Uterus (tissue), 4 donors: ENCODE data around the gene FAM120B. TPM values are rescaled to one million over a fixed set of nuclear protein-coding genes. Genes with fewer than 3 reads are reported as not detected.
"Not testable (repeated sequence)": the region's sequence is repeated elsewhere in the genome, so short reads cannot be mapped to it uniquely, and the experiment has no call there.

Source experiments
- DNase-seq, 2 donors: peaks; one replicate each; pipeline ENCODE4 v3.0.0-alpha.2; 2019 to 2020
- H3K27ac ChIP-seq, 2 donors: fragments of 200-600 bp; sonication (generic); 1 replicate in 1 of 2; 2 replicates in 1 of 2; pipeline ENCODE4 v1.5.1; 2016 to 2018
- H3K27me3 ChIP-seq, 2 donors: fragments of 200-600 bp; sonication (generic); one replicate each; pipeline ENCODE4 v1.5.1; 2018 to 2019; ENCODE audit warnings: control low read depth in 1 of 2
- H3K36me3 ChIP-seq, 2 donors: fragments of 200-600 bp; sonication (generic); one replicate each; pipeline ENCODE4 v1.5.1; 2019; ENCODE audit warnings: control low read depth in 1 of 2
- H3K4me1 ChIP-seq, 2 donors: fragments of 200-600 bp; sonication (generic); one replicate each; pipeline ENCODE4 v1.5.1; 2018 to 2019; ENCODE audit warnings: control low read depth in 1 of 2
- H3K4me3 ChIP-seq, 2 donors: fragments of 200-600 bp; sonication (generic); 1 replicate in 1 of 2; 2 replicates in 1 of 2; pipeline ENCODE4 v1.5.1; 2018 to 2019; ENCODE audit warnings: mild to moderate bottlenecking in 1 of 2
- H3K9me3 ChIP-seq, 2 donors: fragments of 200-600 bp; sonication (generic); one replicate each; pipeline ENCODE4 v1.5.1; 2019; ENCODE audit warnings: control low read depth in 1 of 2
- POLR2A ChIP-seq, 2 donors: fragments of 450-650 bp; IDR thresholded peaks; one replicate each; pipeline ENCODE4 v1.6.1; 2016; ENCODE audit warnings: antibody characterized with exemption in 2 of 2, mild to moderate bottlenecking in 1 of 2, moderate library complexity in 1 of 2
- intact Hi-C: fragments of 100-400 bp; cut with DNase I; formaldehyde crosslinking; loops from one replicate; pipeline ENCODE4 v1.15.1; 2023; ENCODE audit warnings: low total_unique reads
- total RNA-seq, 4 donors: library from RNA; depleted of rRNA in 3 of 4; stranded (reverse); fragments of >200 nt in 3 of 4; gene quantifications; one replicate each; pipeline versions ENCODE4 v1.1.0 to v1.2.4, GENCODE V29; 2014 to 2023
- TF ChIP-seq, protein P1 (sequence below), 4 experiments: fragments of 200-600 bp in 2 of 4; fragments of 450-650 bp in 2 of 4; sonication (generic) in 2 of 4; IDR thresholded peaks; one replicate each; pipeline ENCODE4 v1.5.1; 2016 to 2019; ENCODE audit warnings: antibody characterized with exemption in 4 of 4, mild to moderate bottlenecking in 2 of 4, moderate library complexity in 1 of 4
- donor health status: DM: yes; HTN: yes; CAD: no.

FAM120B gene
- total RNA-seq, 4 donors from 2014 or later, result 12.1 to 50.9 (median 35.2) TPM

DNA sequence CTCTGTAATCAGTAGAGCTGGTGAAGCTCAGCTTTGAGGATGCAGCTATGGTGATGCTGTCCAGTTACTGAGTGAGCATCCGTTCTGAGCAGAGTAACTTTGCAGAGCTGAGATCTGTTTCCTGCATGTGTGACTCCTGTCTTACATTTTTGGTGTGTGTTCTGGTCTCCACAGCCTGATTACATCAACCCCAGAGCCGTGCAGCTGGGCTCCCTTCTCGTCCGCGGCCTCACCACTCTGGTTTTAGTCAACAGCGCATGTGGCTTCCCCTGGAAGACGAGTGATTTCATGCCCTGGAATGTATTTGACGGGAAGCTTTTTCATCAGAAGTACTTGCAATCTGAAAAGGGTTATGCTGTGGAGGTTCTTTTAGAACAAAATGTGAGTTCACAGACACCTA, 81.6 kb downstream of the FAM120B start:
- no peak overlapping the region for H3K27ac ChIP-seq
- H3K36me3 ChIP-seq, result no peaks in the 10 kb centered on the region
- no peaks in the 10 kb centered on the region for H3K27me3 ChIP-seq
- intact Hi-C loops, result no loop called here
- DNase-seq, result no peak
- no peaks in the 10 kb centered on the region for H3K9me3 ChIP-seq
- no peaks in the 10 kb centered on the region for H3K4me1 ChIP-seq
- no peak overlapping the region for H3K4me3 ChIP-seq
- TF ChIP-seq, protein P1, sequence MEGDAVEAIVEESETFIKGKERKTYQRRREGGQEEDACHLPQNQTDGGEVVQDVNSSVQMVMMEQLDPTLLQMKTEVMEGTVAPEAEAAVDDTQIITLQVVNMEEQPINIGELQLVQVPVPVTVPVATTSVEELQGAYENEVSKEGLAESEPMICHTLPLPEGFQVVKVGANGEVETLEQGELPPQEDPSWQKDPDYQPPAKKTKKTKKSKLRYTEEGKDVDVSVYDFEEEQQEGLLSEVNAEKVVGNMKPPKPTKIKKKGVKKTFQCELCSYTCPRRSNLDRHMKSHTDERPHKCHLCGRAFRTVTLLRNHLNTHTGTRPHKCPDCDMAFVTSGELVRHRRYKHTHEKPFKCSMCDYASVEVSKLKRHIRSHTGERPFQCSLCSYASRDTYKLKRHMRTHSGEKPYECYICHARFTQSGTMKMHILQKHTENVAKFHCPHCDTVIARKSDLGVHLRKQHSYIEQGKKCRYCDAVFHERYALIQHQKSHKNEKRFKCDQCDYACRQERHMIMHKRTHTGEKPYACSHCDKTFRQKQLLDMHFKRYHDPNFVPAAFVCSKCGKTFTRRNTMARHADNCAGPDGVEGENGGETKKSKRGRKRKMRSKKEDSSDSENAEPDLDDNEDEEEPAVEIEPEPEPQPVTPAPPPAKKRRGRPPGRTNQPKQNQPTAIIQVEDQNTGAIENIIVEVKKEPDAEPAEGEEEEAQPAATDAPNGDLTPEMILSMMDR (IDR thresholded peaks at IDR 0.05), result no peak
- no peak for TF ChIP-seq POLR2A (IDR thresholded peaks at IDR 0.05)

DNA sequence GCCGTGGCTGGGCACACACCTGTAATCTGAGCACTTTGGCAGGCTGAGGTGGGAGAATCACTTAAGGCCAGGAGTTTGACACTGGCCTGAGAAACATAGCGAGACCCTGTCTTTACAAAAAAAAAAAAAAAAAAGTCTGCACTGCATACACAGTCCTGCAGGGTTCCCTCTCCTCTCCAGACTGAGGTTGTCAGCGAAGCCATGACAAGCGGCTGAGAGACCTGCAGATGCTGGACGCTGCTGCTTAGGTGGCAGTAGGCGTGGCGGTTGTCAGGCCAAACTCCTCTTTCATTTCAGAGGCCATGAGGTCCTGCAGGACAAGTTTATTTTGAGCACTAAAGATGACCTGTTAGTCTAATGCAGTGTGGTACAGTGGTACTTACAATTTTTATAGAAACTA, 86.5 kb downstream of the FAM120B start:
- TF ChIP-seq POLR2A (IDR thresholded peaks at IDR 0.05), result no peak
- TF ChIP-seq, protein P1 (IDR thresholded peaks at IDR 0.05), result no peak

DNA sequence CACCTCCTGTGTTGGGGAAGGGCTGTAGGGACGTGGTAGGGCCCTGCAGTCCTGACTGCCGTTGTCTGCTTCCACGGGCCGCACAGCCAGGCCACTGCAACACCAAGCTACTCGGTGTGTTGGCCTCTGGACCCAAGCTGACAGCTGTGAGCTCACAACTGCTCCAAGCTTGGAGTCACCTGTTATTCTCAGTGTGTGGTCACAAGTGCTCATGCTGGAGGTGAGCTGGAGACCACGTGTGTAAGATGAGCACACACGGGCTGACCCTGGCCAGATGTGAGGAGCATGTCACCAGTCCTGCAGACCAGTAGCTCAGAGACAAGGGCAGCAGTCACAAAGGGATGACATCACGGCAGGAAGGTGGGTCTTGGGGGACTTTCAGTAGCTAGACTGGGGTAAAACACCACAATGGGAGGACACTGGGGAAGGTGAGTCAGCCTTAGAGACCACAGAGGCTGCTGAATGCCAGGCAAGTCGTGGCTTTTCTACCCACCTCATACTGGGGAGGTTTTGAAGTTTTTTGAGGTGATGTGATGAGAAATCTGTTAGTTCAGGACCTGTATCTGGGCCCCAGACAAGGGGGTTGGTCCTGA, 87.3 kb downstream of the FAM120B start:
- no peak overlapping the region for H3K27ac ChIP-seq
- TF ChIP-seq POLR2A (IDR thresholded peaks at IDR 0.05), result no peak
- TF ChIP-seq, protein P1 (IDR thresholded peaks at IDR 0.05), result no peak
- H3K36me3 ChIP-seq, result no peaks in the 10 kb centered on the region
- no peak for DNase-seq
- H3K9me3 ChIP-seq, result no peaks in the 10 kb centered on the region
- intact Hi-C loops, result no loop called here
- H3K4me3 ChIP-seq, result no peak overlapping the region
- no peaks in the 10 kb centered on the region for H3K4me1 ChIP-seq
- H3K27me3 ChIP-seq, result no peaks in the 10 kb centered on the region

More for the DNA sequence above, 86.5 kb downstream of the FAM120B start:
- H3K9me3 ChIP-seq, result no peaks in the 10 kb centered on the region
- no peaks in the 10 kb centered on the region for H3K36me3 ChIP-seq
- H3K4me3 ChIP-seq, result no peak overlapping the region
- no peaks in the 10 kb centered on the region for H3K4me1 ChIP-seq
- intact Hi-C loops, result no loop called here
- H3K27me3 ChIP-seq, result no peaks in the 10 kb centered on the region
- H3K27ac ChIP-seq, result no peak overlapping the region
- DNase-seq, result no peak

DNA sequence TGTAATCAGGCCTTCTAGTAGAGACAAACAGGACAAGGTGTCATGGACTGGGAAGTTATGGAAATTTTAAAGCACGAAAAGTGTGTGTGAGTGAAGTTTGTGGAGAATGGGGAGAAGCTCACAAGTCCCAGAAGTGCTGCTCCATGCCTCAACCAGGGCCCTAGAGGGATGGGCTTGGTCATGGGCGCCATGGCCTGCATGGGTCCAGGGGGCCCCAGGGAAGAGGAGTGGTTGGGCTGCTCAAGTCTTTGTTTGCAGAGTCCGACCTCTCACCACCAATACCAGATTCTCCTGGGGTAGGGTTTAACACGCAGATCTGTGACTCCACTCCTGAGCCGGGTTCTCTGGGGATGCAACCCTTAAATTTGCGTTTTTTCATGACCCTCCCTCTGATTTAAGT, 88.4 kb downstream of the FAM120B start:
- H3K4me1 ChIP-seq, result no peaks in the 10 kb centered on the region
- H3K9me3 ChIP-seq, result no peaks in the 10 kb centered on the region
- no peak overlapping the region for H3K4me3 ChIP-seq
- H3K27me3 ChIP-seq, result no peaks in the 10 kb centered on the region
- H3K36me3 ChIP-seq, result no peaks in the 10 kb centered on the region
- DNase-seq, result no peak
- intact Hi-C loops, result no loop called here
- no peak overlapping the region for H3K27ac ChIP-seq
- no peak for TF ChIP-seq POLR2A (IDR thresholded peaks at IDR 0.05)
- TF ChIP-seq, protein P1 (IDR thresholded peaks at IDR 0.05), result no peak

DNA sequence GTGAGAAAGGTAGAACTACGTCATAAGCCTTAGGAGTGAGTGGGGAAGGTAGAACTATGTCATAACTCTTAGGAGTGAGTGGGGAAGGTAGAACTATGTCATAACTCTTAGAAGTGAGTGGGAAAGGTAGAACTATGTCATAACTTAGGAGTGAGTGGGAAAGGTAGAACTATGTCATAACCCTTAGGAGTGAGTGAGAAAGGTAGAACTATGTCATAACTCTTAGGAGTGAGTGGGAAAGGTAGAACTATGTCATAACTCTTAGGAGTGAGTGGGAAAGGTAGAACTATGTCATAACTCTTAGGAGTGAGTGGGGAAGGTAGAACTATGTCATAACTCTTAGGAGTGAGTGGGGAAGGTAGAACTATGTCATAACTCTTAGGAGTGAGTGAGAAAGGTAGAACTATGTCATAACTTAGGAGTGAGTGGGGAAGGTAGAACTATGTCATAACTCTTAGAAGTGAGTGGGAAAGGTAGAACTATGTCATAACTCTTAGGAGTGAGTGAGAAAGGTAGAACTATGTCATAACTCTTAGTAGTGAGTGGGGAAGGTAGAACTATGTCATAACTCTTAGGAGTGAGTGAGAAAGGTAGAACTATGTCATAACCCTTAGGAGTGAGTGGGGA, 92.3 kb downstream of the FAM120B start:
- H3K9me3 ChIP-seq, H3K36me3 ChIP-seq, DNase-seq, H3K4me1 ChIP-seq, intact Hi-C loops, H3K27me3 ChIP-seq, H3K4me3 ChIP-seq, H3K27ac ChIP-seq: not testable (repeated sequence)

DNA sequence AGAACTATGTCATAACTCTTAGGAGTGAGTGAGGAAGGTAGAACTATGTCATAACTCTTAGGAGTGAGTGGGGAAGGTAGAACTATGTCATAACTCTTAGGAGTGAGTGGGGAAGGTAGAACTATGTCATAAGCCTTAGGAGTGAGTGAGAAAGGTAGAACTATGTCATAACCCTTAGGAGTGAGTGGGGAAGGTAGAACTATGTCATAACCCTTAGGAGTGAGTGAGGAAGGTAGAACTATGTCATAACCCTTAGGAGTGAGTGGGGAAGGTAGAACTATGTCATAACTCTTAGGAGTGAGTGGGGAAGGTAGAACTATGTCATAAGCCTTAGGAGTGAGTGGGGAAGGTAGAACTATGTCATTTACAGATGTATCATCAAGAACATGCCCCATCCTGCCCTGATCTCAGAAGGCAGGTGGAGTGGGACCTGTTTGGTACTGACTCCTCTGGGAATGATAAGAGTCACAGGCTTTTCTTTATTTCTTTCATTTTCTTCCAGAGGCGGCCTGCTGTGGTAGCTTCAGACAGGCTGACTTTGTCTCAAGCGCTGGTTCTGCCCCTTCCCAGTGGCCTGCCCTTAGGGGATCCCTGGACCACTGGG, 93.5 kb downstream of the FAM120B start:
- H3K27me3 ChIP-seq, H3K4me3 ChIP-seq, intact Hi-C loops, H3K36me3 ChIP-seq, DNase-seq, H3K4me1 ChIP-seq, H3K9me3 ChIP-seq, H3K27ac ChIP-seq: not testable (repeated sequence)
